IMR-90 (cell line): Measurements from ENCODE around the gene ELF2. TPM values are rescaled to one million over a fixed set of nuclear protein-coding genes. Genes with fewer than 3 reads are reported as not detected.

Experiments
- ATAC-seq: fragments of 200-7000 bp; cut with Tn5 transposase; 2 replicates; pipeline ENCODE4 v1.9.1; 2020; ENCODE audit warnings: low read depth, mild to moderate bottlenecking, moderate library complexity
- BruUV-seq: library from RNA; stranded (reverse); fragments of 400-500 nt; replicated peaks from 2 replicates; lab custom pipeline; 2021; lab: Mats Ljungman, UMichigan
- CTCF ChIA-PET: fragments of 300-600 bp; formaldehyde crosslinking; extraction: SDS; loops from one replicate; lab custom pipeline; 2021; ENCODE audit warnings: antibody characterized with exemption; lab: Yijun Ruan, JAX
- POLR2A ChIA-PET: fragments of 300-600 bp; sonication (Branson Sonifier 250); formaldehyde crosslinking; loops from one replicate; lab custom pipeline; 2022; ENCODE audit warnings: antibody characterized with exemption; ENCODE audit not compliant: unreplicated experiment; lab: Charles Lee
- DNase-seq: peaks from one replicate; pipeline ENCODE4 v3.0.0; 2013
- H2AFZ ChIP-seq: replicated peaks from 2 replicates; pipeline ENCODE3; 2013; ENCODE audit warnings: low read length, mild to moderate bottlenecking; ENCODE audit not compliant: poor library complexity
- H2AK5ac ChIP-seq: 2 replicates; pipeline ENCODE4 v1.6.1; 2013; ENCODE audit warnings: low read depth, low read length, inconsistent platforms
- H2AK9ac ChIP-seq: replicated peaks from 2 replicates; pipeline ENCODE3; 2013; ENCODE audit warnings: mild to moderate bottlenecking, low read depth, low read length, moderate library complexity; ENCODE audit not compliant: poor library complexity
- H2BK120ac ChIP-seq: 2 replicates; pipeline ENCODE4 v1.6.1; 2013; ENCODE audit warnings: low read depth, low read length, inconsistent platforms
- H2BK15ac ChIP-seq: 3 replicates; pipeline ENCODE4 v1.6.1; 2013; ENCODE audit warnings: low read depth, low read length, inconsistent platforms
- H2BK20ac ChIP-seq: 2 replicates; pipeline ENCODE4 v1.6.1; 2013; ENCODE audit warnings: low read depth, mild to moderate bottlenecking, inconsistent platforms, low read length, moderate library complexity
- H2BK5ac ChIP-seq: 2 replicates; pipeline ENCODE4 v1.6.1; 2013; ENCODE audit warnings: mild to moderate bottlenecking, low read depth, low read length, inconsistent platforms; ENCODE audit not compliant: poor library complexity, severe bottlenecking
- H3K14ac ChIP-seq: replicated peaks from 2 replicates; pipeline ENCODE4 v1.6.1; 2013; ENCODE audit warnings: low read depth, low read length, inconsistent platforms
- H3K18ac ChIP-seq: 2 replicates; pipeline ENCODE4 v1.6.1; 2013; ENCODE audit warnings: low read depth, low read length, control low read depth
- H3K23ac ChIP-seq: 2 replicates; pipeline ENCODE4 v1.6.1; 2013; ENCODE audit warnings: low read depth, low read length, inconsistent platforms
- H3K27ac ChIP-seq: 2 replicates; pipeline ENCODE4 v1.5.1; 2013; ENCODE audit warnings: mild to moderate bottlenecking, control low read depth, low read length; ENCODE audit not compliant: insufficient read depth
- H3K27me3 ChIP-seq: 2 replicates; pipeline ENCODE4 v1.6.1; 2013; ENCODE audit warnings: low read length; ENCODE audit not compliant: control insufficient read depth, insufficient read depth
- H3K36me3 ChIP-seq: 2 replicates; pipeline ENCODE4 v1.6.1; 2013; ENCODE audit warnings: low read length, mixed read lengths; ENCODE audit not compliant: control insufficient read depth, insufficient read depth
- H3K4ac ChIP-seq: 2 replicates; pipeline ENCODE4 v1.6.1; 2013; ENCODE audit warnings: low read depth, low read length, inconsistent platforms
- H3K4me1 ChIP-seq: 2 replicates; pipeline ENCODE4 v1.6.1; 2013; ENCODE audit warnings: low read length, mixed read lengths; ENCODE audit not compliant: control insufficient read depth, insufficient read depth
- H3K4me2 ChIP-seq: 2 replicates; pipeline ENCODE4 v1.6.1; 2013; ENCODE audit warnings: low read depth, mild to moderate bottlenecking, control low read depth, low read length, moderate library complexity
- H3K4me3 ChIP-seq: 2 replicates; pipeline ENCODE4 v1.5.1; 2013; ENCODE audit warnings: low read depth, mild to moderate bottlenecking, control low read depth, low read length, moderate library complexity; ENCODE audit not compliant: insufficient read depth
- H3K56ac ChIP-seq: 2 replicates; pipeline ENCODE4 v1.6.1; 2013; ENCODE audit warnings: low read length, inconsistent platforms; ENCODE audit not compliant: insufficient read depth; ENCODE audit errors: extremely low read depth
- H3K79me1 ChIP-seq, 2 experiments: 2 replicates each; pipeline ENCODE4 v1.6.1; 2013; ENCODE audit warnings: low read length in 2 of 2, inconsistent platforms in 1 of 2, low read depth in 1 of 2
- H3K9ac ChIP-seq: 2 replicates; pipeline ENCODE4 v1.6.1; 2013; ENCODE audit warnings: low read depth, low read length, control low read depth
- H3K9me1 ChIP-seq: 2 replicates; pipeline ENCODE4 v1.6.1; 2013; ENCODE audit warnings: low read length, inconsistent platforms; ENCODE audit not compliant: insufficient read depth
- H3K9me3 ChIP-seq: 2 replicates; pipeline ENCODE4 v1.6.1; 2013; ENCODE audit warnings: low read length; ENCODE audit not compliant: control insufficient read depth, insufficient read depth
- H4K20me1 ChIP-seq: 2 replicates; pipeline ENCODE4 v1.6.1; 2013; ENCODE audit warnings: low read length, inconsistent platforms; ENCODE audit not compliant: insufficient read depth
- H4K5ac ChIP-seq: 2 replicates; pipeline ENCODE4 v1.6.1; 2013; ENCODE audit warnings: mild to moderate bottlenecking, low read depth, low read length, control low read depth
- H4K8ac ChIP-seq, 2 experiments: 2 replicates each; pipeline ENCODE4 v1.6.1; 2013; ENCODE audit warnings: low read depth in 2 of 2, low read length in 2 of 2, control low read depth in 1 of 2, inconsistent platforms in 1 of 2
- H4K91ac ChIP-seq: 2 replicates; pipeline ENCODE4 v1.6.1; 2013; ENCODE audit warnings: low read depth, low read length, inconsistent platforms; ENCODE audit not compliant: insufficient read depth
- CTCF ChIP-seq: conservative IDR thresholded peaks from 2 replicates; pipeline ENCODE4 v1.5.1; 2012; ENCODE audit warnings: mild to moderate bottlenecking, low read depth, low read length, improper control_type of control experiment
- ELK1 ChIP-seq: fragments of 150-350 bp; IDR thresholded peaks from 2 replicates; pipeline ENCODE4 v1.6.1; 2016; ENCODE audit warnings: low read depth, mild to moderate bottlenecking, low read length, moderate library complexity, borderline replicate concordance
- MAFK ChIP-seq: IDR thresholded peaks from 2 replicates; pipeline ENCODE4 v1.6.1; 2012; ENCODE audit warnings: low read depth, low read length, improper control_type of control experiment
- NFE2L2 ChIP-seq: fragments of 150-350 bp; IDR thresholded peaks from 2 replicates; pipeline ENCODE4 v1.6.1; 2016; ENCODE audit warnings: low read depth, mild to moderate bottlenecking, low read length
- POLR2A ChIP-seq: IDR thresholded peaks from 2 replicates; pipeline ENCODE4 v1.6.1; 2012; ENCODE audit warnings: mild to moderate bottlenecking, low read depth, low read length
- RAD21 ChIP-seq: IDR thresholded peaks from 2 replicates; pipeline ENCODE4 v1.6.1; 2012; ENCODE audit warnings: low read length, improper control_type of control experiment
- WGBS, 2 experiments: methylation state at CpG; one replicate each; pipeline versions ENCODE4 v1.1.5 to v1.1.7; 2013; ENCODE audit warnings: missing lambda C conversion rate in 2 of 2; ENCODE audit not compliant: insufficient read length in 1 of 2; ENCODE audit errors: extremely low coverage in 2 of 2; 5-methylcytosine and 5-hydroxymethylcytosine counted together
- dilution Hi-C: fragments of 300-500 bp; cut with HindIII; formaldehyde crosslinking; loops from one replicate; pipeline ENCODE4 v1.14.3; 2018; ENCODE audit warnings: low sequenced_read_pairs; ENCODE audit not compliant: unreplicated experiment
- in situ Hi-C: fragments of 300-500 bp; cut with MboI; formaldehyde crosslinking; loops from 3 replicates; pipeline ENCODE4 v1.14.3; 2019; ENCODE audit warnings: low sequenced_read_pairs, inconsistent platforms, mixed read lengths
- intact Hi-C: fragments of 100-400 bp; cut with micrococcal nuclease; formaldehyde crosslinking; loops from 2 replicates; pipeline ENCODE4 v1.10.0; 2022
- polyA plus RNA-seq, 3 experiments: library from polyadenylated mRNA; depleted of rRNA; stranded (reverse); fragments of >200 nt; gene quantifications; 2 replicates each; pipeline ENCODE4 v1.2.3, GENCODE V29; 2012; ENCODE audit warnings: low replicate concordance in 1 of 3
- total RNA-seq: library from RNA; depleted of rRNA; stranded (reverse); fragments of >200 nt; gene quantifications from 2 replicates; pipeline ENCODE4 v1.2.3, GENCODE V29; 2012
- TF ChIP-seq, protein P1 (sequence below): fragments of 150-350 bp; IDR thresholded peaks from 2 replicates; pipeline ENCODE4 v1.6.1; 2017; ENCODE audit warnings: mild to moderate bottlenecking, antibody characterized with exemption, low read length, low read depth

Gene ELF2
- total and polyA plus RNA-seq, 2 of the 4 experiments (the other 2 are of a cell fraction): 14.5 to 42.3 TPM

GRCh38 chr4:139085141-139085540 is 91.9 kb downstream of the ELF2 start:
- BruUV-seq: no TSS peak
- Histone ChIP-seq H3K4me3 (no peak overlapping the region), H3K9me1 (no peaks in the 10 kb centered on the region), H2BK5ac (no peak overlapping the region), H4K8ac (no peak overlapping the region), H3K4me2 (peak overlapping the region; percentile 96), H3K4me1 (no peaks in the 10 kb centered on the region), H3K36me3 (no peaks in the 10 kb centered on the region), H3K23ac (no peak overlapping the region), H2AFZ (no peak overlapping the region), H4K5ac (no peak overlapping the region), H4K20me1 (peaks cover 10% of the 10 kb centered on the region; the same call in 1 of the 2 replicates), H3K27me3 (no peaks in the 10 kb centered on the region), H2AK9ac (no peak overlapping the region), H4K91ac (no peak overlapping the region), H3K9me3 (no peaks in the 10 kb centered on the region), H3K14ac (no peak overlapping the region), H2BK120ac (no peak overlapping the region), H3K9ac (no peak overlapping the region), H2AK5ac (no peak overlapping the region), H2BK20ac (no peak overlapping the region), H3K56ac (no peak overlapping the region), H3K79me1 (peaks cover 0 to 14% of the 10 kb centered on the region in 2 experiments; a peak in 2 of 4 replicates), H3K27ac (no peak overlapping the region), H3K18ac (no peak overlapping the region), H2BK15ac (no peak overlapping the region), H3K4ac (no peak overlapping the region)
- DNase-seq (peak; percentile 36), ATAC-seq (no peak)
- POLR2A ChIA-PET: no interaction called here
- intact Hi-C loops (loop anchor here (2.0 kb wide), 1 partner anchor 54 kb away; no protein-coding TSS in a partner anchor), in situ Hi-C loops (no loop called here), dilution Hi-C loops (no loop called here)
- CTCF ChIA-PET: interaction anchor here (1.0 kb wide), 1 partner anchor 83 kb away, joined by 4 read pairs; no protein-coding TSS in a partner anchor
- TF ChIP-seq CTCF (peak; percentile 40), NFE2L2 (no peak), RAD21 (0 out of 2 replicates have a peak, but pooled peaks have one; percentile 8), MAFK (peak; percentile 95), POLR2A (no peak), ELK1 (no peak)
- TF ChIP-seq, protein P1, sequence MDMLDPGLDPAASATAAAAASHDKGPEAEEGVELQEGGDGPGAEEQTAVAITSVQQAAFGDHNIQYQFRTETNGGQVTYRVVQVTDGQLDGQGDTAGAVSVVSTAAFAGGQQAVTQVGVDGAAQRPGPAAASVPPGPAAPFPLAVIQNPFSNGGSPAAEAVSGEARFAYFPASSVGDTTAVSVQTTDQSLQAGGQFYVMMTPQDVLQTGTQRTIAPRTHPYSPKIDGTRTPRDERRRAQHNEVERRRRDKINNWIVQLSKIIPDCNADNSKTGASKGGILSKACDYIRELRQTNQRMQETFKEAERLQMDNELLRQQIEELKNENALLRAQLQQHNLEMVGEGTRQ: no peak
- WGBS, 2 experiments: no CpG with 5 or more reads among the region's 5 CpGs
